HuH-7 (cell line): Measurements from ENCODE around the gene GPR173.

Source experiments
- DNase-seq: peaks from one replicate; pipeline ENCODE4 v3.0.0; 2011; ENCODE audit warnings: low spot score

Gene GPR173, protein sequence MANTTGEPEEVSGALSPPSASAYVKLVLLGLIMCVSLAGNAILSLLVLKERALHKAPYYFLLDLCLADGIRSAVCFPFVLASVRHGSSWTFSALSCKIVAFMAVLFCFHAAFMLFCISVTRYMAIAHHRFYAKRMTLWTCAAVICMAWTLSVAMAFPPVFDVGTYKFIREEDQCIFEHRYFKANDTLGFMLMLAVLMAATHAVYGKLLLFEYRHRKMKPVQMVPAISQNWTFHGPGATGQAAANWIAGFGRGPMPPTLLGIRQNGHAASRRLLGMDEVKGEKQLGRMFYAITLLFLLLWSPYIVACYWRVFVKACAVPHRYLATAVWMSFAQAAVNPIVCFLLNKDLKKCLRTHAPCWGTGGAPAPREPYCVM

GRCh38 chrX:53048169-53049126 is at the start of gene GPR173:
Gene GPR173, plus strand, starts transcription at chrX:53048789. Its CDS starts 27,833 bp downstream, at chrX:53076622.
- DNase-seq: no peak

DNA sequence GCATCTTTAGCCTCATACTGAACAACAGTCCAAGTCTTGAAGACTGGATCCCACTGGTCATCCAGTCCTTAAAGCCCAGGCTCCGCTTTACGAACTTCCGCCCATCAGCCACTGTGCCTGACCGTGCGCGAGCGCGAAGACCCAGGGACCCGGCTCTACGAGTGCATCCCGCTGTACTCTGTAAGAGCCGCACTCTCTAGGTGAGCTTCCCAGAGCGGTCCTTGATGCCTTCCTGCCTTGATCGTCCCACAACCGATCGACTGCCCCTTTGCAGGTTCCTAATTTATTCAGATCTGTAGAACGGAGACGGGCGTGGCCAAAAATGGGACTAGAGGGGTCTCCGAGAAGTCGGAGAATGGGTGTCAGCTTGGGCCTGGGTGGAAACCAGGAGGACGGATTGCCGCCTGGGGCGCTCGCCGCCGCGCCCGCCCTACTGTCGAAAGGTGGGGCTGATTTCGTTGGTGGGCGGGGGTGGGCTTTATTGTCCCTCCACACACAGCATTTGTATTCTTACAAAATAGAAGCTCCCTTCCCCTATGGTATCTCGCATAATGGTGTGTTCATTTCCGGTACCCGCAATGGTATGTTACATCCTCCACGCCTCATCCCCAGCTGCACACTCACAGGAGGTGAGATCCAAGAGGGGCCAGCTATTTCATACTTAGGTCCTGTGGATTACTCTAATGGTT is 48.0 kb upstream of the GPR173 start:
- DNase-seq: no peak

DNA sequence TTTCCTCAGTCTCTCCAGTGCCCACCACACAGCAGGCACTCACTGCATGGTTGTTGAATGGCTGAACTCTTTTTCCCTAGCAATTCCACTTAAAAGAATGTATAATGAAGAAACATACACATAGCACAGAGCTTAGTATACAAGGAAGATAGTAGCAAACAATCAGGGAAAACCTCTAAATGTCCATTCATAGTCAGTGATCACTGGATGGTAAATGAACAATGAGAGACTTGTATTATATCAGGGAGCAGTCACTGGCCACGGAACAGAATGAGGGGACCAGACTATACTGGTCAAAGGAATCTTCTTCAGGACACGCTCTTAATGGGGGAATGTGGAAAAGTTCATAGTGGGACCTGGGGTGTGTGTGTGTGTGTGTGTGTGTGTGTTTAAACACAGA is 46.6 kb upstream of the GPR173 start:
- no peak for DNase-seq

- no peak for DNase-seq
Measured at GRCh38 chrX:53003111-53003510, 45.5 kb upstream of the GPR173 start.

GRCh38 chrX:53004038-53004437 is 44.6 kb upstream of the GPR173 start:
- no peak for DNase-seq

- no peak for DNase-seq
Measured at GRCh38 chrX:53004811-53005210, 43.8 kb upstream of the GPR173 start.

DNA sequence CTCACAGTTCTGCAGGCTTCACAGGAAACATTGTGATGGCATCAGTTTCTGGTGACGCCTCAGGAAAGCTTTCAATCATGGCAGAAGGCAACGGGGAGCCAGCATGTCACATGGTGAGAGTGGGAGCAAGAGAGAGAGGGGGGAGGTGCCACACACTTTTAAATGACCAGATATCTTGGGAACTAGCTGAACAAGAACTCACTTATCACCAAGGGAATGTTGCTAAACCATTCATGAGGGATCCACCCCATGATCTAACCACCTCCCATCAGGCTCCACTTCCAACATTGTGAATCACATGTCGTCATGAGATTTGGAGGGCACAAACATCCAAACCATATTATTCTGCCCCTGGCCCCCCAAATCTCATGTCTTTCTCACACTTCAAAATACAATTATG is 43.3 kb upstream of the GPR173 start:
- DNase-seq: no peak

GRCh38 chrX:53009032-53009431 is 39.6 kb upstream of the GPR173 start:
- DNase-seq: no peak

DNA sequence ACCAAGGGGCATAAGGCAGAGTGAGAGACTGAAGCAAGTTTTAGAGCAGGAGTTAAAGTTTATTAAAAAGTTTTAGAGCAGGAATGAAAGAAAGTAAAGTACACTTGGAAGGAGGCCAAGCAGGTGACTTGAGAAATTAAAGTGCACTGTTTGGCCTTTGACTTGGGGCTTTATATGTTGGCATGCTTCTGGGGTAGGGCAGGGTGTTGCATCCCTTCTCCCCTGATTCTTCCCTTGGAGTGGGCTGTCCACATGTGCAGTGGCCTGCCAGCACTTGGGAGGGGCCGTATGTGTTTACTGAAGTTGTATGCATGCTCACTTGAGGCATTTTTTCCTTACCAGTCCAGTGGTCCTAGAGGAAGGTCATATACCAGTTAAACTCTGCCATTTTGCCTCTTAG is 35.3 kb upstream of the GPR173 start:
- no peak for DNase-seq

GRCh38 chrX:53018627-53019026 is 30.0 kb upstream of the GPR173 start:
- no peak for DNase-seq

DNA sequence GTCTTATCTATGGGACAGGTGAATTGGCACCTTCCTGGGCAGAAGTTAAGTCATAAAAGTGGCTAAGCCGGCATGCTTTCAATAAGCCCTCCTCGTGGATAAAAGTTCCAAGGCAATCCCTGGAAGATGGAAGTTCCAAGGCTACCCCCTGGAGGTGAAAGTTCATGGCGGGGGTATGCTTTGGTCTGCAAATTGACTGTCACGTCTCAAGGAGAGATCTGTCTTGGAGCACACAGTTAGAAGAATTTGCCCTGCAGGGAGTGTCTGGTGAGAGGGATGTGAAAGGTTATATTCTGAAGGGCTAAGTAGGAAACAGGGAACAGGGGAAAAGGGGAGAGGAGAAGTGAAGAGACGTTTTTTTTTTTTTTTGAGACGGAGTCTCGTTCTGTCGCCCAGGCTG is 26.2 kb upstream of the GPR173 start:
- no peak for DNase-seq

DNA sequence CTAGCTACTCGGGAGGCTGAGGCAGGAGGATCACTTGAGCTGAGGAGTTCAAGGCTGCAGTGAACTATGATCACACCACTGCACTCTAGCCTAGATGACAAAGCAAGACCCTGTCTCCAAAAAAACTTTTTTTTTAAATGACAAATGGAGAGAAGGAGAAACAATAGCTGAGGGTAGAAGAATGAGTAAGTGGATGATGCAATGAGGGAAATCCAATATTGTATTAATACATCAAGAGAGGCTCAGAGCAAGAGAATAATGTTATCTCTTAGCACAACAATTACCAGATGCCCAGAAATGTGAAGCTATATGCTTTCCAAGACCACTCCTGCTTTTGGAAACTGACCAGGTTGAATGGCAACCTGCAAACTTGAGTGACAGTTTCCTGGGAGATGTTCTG is 19.9 kb upstream of the GPR173 start:
- DNase-seq: no peak

DNA sequence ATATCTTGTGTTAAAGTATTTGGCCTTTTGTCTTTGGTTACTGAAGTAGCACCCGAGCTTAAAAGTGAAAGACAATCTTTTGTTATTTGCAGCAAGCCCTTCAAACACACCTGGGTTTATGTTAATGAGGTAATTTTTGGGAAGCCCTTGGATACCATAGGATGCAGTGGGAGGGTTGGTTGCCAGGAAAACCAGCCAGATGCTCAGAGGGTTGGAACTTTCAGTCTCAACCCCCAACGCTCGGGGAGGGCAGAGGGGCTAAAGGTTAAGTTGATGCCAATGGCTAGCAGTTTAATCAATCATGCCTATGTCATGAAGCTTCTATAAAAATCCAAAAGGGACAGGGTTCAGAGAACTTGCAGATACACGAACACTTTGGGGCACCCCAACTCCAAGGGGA is 17.2 kb upstream of the GPR173 start:
- DNase-seq: no peak

DNA sequence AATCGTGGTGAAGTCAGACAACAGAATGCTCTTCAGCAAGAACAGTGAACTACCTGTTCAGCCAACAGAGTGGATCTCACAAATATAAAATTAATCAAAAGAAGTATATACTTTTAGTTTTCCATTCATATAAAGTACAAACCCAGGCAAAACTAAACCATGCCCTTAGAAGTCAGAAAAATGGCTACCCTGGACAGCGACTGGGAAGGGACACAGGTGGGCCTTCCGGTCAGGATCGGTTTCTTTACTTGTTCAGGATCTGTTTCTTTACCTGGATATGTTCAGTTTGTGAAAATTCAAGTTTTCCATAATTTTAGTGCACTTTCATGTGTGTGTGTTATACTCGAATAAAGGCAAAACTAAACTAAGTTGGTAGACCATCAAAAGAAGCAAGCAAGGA is 12.4 kb upstream of the GPR173 start:
- DNase-seq: no peak

- no peak for DNase-seq
Measured at GRCh38 chrX:53039236-53039635, 9.4 kb upstream of the GPR173 start.

DNA sequence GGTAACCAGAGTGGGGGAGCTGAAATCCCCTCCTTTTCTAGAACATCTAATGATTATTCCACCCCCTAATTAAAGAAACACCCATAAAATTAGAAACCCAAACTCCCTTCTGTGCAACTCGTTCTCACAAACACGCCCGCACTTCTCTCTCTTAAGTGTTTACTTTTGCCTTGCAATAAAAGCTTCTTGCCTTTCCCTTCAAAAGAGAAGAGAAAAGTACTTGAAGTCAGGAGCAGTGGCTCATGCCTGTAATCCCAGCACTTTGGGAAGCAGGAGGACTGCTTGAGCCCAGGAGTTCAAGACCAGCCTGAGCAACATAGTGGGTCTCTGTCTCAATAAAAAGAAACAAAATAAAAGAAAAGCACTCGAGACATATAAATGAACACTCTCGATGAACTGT is 3.6 kb upstream of the GPR173 start:
- no peak for DNase-seq

- no peak for DNase-seq
Measured at GRCh38 chrX:53047228-53047627, 1.4 kb upstream of the GPR173 start.

DNA sequence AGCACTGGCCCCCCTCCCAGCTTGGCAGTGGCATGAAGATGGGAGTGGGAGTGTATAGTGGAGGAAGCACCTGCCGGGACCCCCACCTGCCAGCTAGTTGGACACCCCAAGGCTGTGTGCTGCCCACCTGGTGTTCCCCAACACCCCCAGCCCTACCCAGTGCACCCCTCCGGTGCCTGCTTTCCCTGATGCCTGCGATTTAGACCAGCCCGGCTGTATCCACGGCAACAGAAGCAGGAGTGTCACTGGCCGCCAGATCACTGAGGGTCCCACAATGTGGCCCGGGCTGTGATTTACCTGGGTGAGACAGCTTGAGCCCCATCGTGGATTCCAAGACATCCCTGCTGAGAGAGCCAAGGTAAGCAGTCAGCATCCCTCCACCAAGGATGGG is 533 bp downstream of the GPR173 start:
- DNase-seq: no peak

DNA sequence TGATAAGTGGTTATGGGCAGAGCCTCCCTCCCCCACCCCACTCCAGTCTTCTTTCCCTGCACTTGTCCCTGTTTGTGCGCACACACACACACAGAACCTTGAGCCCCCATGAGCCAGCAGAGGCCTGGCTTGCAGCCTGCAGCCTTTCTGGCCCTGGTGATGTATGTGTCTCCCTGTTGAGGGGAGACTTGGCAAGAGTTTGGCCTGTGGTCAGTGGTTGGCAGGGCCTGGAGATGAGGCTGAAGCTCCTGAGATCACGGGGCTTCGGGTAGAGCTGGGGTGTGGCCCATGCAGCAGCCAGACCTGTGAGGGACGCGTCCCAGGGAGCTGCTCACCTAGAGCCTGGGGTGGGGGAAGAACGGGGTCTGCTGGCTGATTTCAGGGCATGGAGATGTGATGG is 2.3 kb downstream of the GPR173 start:
- no peak for DNase-seq

- DNase-seq: no peak
Measured at GRCh38 chrX:53055244-53055849, 6.8 kb downstream of the GPR173 start.

- no peak for DNase-seq
Measured at GRCh38 chrX:53056292-53056691, 7.7 kb downstream of the GPR173 start.

DNA sequence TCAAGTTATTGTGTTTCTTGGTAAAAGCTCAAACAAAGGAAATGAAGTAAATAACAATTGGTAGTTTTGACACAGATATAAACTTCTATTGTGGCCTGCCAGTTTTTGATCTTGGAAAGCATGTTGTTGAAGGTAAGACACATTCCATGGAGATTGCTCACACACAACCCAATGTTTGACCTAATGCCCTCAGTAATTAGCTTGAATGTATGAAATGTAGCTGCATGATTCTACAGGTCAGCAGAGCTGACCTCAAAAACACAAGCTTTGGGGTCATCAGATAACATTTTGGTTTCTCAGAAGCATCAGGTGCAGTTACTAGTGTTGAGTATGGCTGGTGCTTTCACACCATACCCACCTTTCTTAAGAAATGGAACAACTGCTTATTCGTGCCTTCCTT is 16.5 kb downstream of the GPR173 start:
- DNase-seq: no peak
